Fibroblast of skin of back (primary cell): Measurements from ENCODE around the gene FEZF1.

Source experiments
- DNase-seq: peaks from one replicate; pipeline ENCODE4 v3.0.0-alpha.2; 2013

The FEZF1 gene

GRCh38 chr7:122262246-122262645, 42.3 kb downstream of the FEZF1 start:
- DNase-seq = no peak

DNA sequence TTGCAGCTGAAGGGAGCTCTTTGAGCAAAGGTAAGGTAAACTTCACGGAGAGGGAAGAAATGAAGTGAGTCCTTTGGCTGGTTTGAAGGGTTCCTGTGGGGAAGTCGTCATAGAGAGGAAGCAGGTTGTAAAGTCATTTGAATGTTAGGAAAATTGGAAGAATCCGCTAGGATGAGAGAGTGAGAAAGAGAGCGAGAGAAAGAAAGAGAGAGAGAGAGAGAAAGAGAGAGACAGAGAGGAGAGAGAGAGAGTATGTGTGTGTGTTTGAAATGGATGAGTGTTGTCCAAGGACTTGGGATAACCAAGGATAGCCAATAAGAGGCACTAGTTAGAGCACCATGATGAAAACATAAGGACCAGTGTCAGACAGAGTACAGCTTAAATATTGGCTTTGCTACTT, 43.1 kb downstream of the FEZF1 start:
- no peak for DNase-seq

GRCh38 chr7:122261016-122261415, 43.5 kb downstream of the FEZF1 start:
- DNase-seq = no peak

DNA sequence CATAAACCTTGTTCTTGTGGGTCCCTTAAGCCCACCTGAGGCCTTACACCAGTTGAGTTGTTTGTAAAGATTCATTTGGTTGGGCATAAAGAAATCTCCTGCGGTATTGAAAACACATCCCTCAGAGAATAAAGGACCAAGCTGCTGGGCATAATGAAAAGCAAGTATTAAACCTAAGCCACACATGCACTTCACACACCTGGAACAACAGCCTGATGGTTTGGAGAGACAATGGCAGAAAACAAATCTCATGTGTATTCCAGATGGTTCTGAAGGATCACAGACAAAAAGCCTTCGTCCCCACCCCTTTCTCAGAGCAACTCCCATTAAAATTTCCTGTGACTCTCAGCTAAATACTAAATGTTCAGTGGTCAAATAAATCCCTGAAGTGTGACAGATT, 44.2 kb downstream of the FEZF1 start:
- DNase-seq = no peak

DNA sequence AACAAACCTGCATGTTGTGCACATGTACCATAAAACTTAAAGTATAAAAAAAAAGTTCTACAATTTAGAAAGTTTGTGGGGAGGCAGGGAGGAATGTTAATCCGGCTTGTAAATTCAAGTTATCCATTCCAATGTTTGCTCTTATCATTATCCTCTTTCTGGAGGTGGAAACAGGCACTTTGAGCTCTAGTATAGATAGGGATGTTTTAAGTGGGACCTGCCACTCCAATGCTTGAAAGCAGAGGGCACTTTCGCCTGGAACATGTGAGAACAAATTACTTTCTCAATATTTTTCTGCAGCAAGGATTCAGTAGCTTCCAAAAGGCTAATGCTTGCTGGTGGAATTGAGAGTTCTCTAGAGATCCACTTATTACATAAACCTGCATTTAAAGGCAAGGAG, 45.6 kb downstream of the FEZF1 start:
- no peak for DNase-seq

- no peak for DNase-seq
These were observed 47.5 kb downstream of the FEZF1 start for GRCh38 chr7:122257056-122257455.

DNA sequence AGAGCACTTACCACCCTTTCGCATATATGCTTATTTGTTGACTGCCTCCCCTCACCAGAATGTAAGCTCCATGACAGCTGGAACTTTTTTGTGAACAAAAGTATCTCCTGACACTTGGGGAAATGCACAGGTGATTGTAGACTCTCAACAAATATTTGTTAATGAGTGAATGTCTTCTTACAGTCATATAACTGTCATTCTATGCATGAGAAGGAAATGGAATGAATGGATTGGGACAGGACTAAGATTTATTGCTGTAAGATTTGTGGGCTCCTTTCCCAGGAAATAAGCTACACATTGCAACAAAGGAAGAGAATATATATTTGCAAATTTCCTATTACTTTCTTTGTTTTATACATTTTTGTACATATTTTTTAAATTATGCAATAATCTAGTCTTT, 48.5 kb downstream of the FEZF1 start:
- DNase-seq = no peak

DNA sequence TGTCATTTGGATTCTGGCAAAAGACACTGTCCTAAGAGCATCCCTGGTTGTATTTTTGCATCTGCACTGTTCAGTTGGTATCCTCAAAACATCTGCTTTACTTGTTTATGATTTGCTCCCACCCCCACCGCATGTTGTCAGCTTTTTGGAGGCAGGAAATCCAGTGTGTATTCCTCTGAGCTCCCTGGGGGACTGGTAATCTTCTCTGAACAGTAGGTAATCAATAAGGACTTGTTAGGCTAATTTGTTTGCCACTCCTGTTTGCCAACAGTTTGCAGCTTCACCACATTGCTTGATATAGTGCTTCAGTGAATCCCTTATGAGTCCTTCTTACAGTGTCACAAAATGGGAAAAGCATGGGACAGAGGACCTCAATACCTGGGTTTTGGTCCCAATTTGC, 49.1 kb downstream of the FEZF1 start:
- no peak for DNase-seq
